IMR-90 (cell line): ENCODE results near the gene RIN1. TPM values are rescaled to one million over a fixed set of nuclear protein-coding genes. Genes with fewer than 3 reads are reported as not detected.

Source experiments
- ATAC-seq: fragments of 200-7000 bp; cut with Tn5 transposase; 2 replicates; pipeline ENCODE4 v1.9.1; 2020; ENCODE audit warnings: low read depth, mild to moderate bottlenecking, moderate library complexity
- BruUV-seq: library from RNA; stranded (reverse); fragments of 400-500 nt; replicated peaks from 2 replicates; lab custom pipeline; 2021; lab: Mats Ljungman, UMichigan
- CTCF ChIA-PET: fragments of 300-600 bp; formaldehyde crosslinking; extraction: SDS; loops from one replicate; lab custom pipeline; 2021; ENCODE audit warnings: antibody characterized with exemption; lab: Yijun Ruan, JAX
- POLR2A ChIA-PET: fragments of 300-600 bp; sonication (Branson Sonifier 250); formaldehyde crosslinking; loops from one replicate; lab custom pipeline; 2022; ENCODE audit warnings: antibody characterized with exemption; ENCODE audit not compliant: unreplicated experiment; lab: Charles Lee
- DNase-seq: peaks from one replicate; pipeline ENCODE4 v3.0.0; 2013
- H2AFZ ChIP-seq: replicated peaks from 2 replicates; pipeline ENCODE3; 2013; ENCODE audit warnings: low read length, mild to moderate bottlenecking; ENCODE audit not compliant: poor library complexity
- H2AK5ac ChIP-seq: 2 replicates; pipeline ENCODE4 v1.6.1; 2013; ENCODE audit warnings: low read depth, low read length, inconsistent platforms
- H2AK9ac ChIP-seq: replicated peaks from 2 replicates; pipeline ENCODE3; 2013; ENCODE audit warnings: mild to moderate bottlenecking, low read depth, low read length, moderate library complexity; ENCODE audit not compliant: poor library complexity
- H2BK120ac ChIP-seq: 2 replicates; pipeline ENCODE4 v1.6.1; 2013; ENCODE audit warnings: low read depth, low read length, inconsistent platforms
- H2BK15ac ChIP-seq: 3 replicates; pipeline ENCODE4 v1.6.1; 2013; ENCODE audit warnings: low read depth, low read length, inconsistent platforms
- H2BK20ac ChIP-seq: 2 replicates; pipeline ENCODE4 v1.6.1; 2013; ENCODE audit warnings: low read depth, mild to moderate bottlenecking, inconsistent platforms, low read length, moderate library complexity
- H2BK5ac ChIP-seq: 2 replicates; pipeline ENCODE4 v1.6.1; 2013; ENCODE audit warnings: mild to moderate bottlenecking, low read depth, low read length, inconsistent platforms; ENCODE audit not compliant: poor library complexity, severe bottlenecking
- H3K14ac ChIP-seq: replicated peaks from 2 replicates; pipeline ENCODE4 v1.6.1; 2013; ENCODE audit warnings: low read depth, low read length, inconsistent platforms
- H3K18ac ChIP-seq: 2 replicates; pipeline ENCODE4 v1.6.1; 2013; ENCODE audit warnings: low read depth, low read length, control low read depth
- H3K23ac ChIP-seq: 2 replicates; pipeline ENCODE4 v1.6.1; 2013; ENCODE audit warnings: low read depth, low read length, inconsistent platforms
- H3K27ac ChIP-seq: 2 replicates; pipeline ENCODE4 v1.5.1; 2013; ENCODE audit warnings: mild to moderate bottlenecking, control low read depth, low read length; ENCODE audit not compliant: insufficient read depth
- H3K27me3 ChIP-seq: 2 replicates; pipeline ENCODE4 v1.6.1; 2013; ENCODE audit warnings: low read length; ENCODE audit not compliant: control insufficient read depth, insufficient read depth
- H3K36me3 ChIP-seq: 2 replicates; pipeline ENCODE4 v1.6.1; 2013; ENCODE audit warnings: low read length, mixed read lengths; ENCODE audit not compliant: control insufficient read depth, insufficient read depth
- H3K4ac ChIP-seq: 2 replicates; pipeline ENCODE4 v1.6.1; 2013; ENCODE audit warnings: low read depth, low read length, inconsistent platforms
- H3K4me1 ChIP-seq: 2 replicates; pipeline ENCODE4 v1.6.1; 2013; ENCODE audit warnings: low read length, mixed read lengths; ENCODE audit not compliant: control insufficient read depth, insufficient read depth
- H3K4me2 ChIP-seq: 2 replicates; pipeline ENCODE4 v1.6.1; 2013; ENCODE audit warnings: low read depth, mild to moderate bottlenecking, control low read depth, low read length, moderate library complexity
- H3K4me3 ChIP-seq: 2 replicates; pipeline ENCODE4 v1.5.1; 2013; ENCODE audit warnings: low read depth, mild to moderate bottlenecking, control low read depth, low read length, moderate library complexity; ENCODE audit not compliant: insufficient read depth
- H3K56ac ChIP-seq: 2 replicates; pipeline ENCODE4 v1.6.1; 2013; ENCODE audit warnings: low read length, inconsistent platforms; ENCODE audit not compliant: insufficient read depth; ENCODE audit errors: extremely low read depth
- H3K79me1 ChIP-seq, 2 experiments: 2 replicates each; pipeline ENCODE4 v1.6.1; 2013; ENCODE audit warnings: low read length in 2 of 2, inconsistent platforms in 1 of 2, low read depth in 1 of 2
- H3K9ac ChIP-seq: 2 replicates; pipeline ENCODE4 v1.6.1; 2013; ENCODE audit warnings: low read depth, low read length, control low read depth
- H3K9me1 ChIP-seq: 2 replicates; pipeline ENCODE4 v1.6.1; 2013; ENCODE audit warnings: low read length, inconsistent platforms; ENCODE audit not compliant: insufficient read depth
- H3K9me3 ChIP-seq: 2 replicates; pipeline ENCODE4 v1.6.1; 2013; ENCODE audit warnings: low read length; ENCODE audit not compliant: control insufficient read depth, insufficient read depth
- H4K20me1 ChIP-seq: 2 replicates; pipeline ENCODE4 v1.6.1; 2013; ENCODE audit warnings: low read length, inconsistent platforms; ENCODE audit not compliant: insufficient read depth
- H4K5ac ChIP-seq: 2 replicates; pipeline ENCODE4 v1.6.1; 2013; ENCODE audit warnings: mild to moderate bottlenecking, low read depth, low read length, control low read depth
- H4K8ac ChIP-seq, 2 experiments: 2 replicates each; pipeline ENCODE4 v1.6.1; 2013; ENCODE audit warnings: low read depth in 2 of 2, low read length in 2 of 2, control low read depth in 1 of 2, inconsistent platforms in 1 of 2
- H4K91ac ChIP-seq: 2 replicates; pipeline ENCODE4 v1.6.1; 2013; ENCODE audit warnings: low read depth, low read length, inconsistent platforms; ENCODE audit not compliant: insufficient read depth
- BHLHE40 ChIP-seq: fragments of 150-350 bp; IDR thresholded peaks from 2 replicates; pipeline ENCODE4 v1.6.1; 2016; ENCODE audit warnings: mild to moderate bottlenecking, low read depth, low read length
- MAFK ChIP-seq: IDR thresholded peaks from 2 replicates; pipeline ENCODE4 v1.6.1; 2012; ENCODE audit warnings: low read depth, low read length, improper control_type of control experiment
- MXI1 ChIP-seq: IDR thresholded peaks from 2 replicates; pipeline ENCODE4 v1.6.1; 2012; ENCODE audit warnings: low read depth, mild to moderate bottlenecking, low read length, moderate library complexity, borderline replicate concordance
- POLR2A ChIP-seq: IDR thresholded peaks from 2 replicates; pipeline ENCODE4 v1.6.1; 2012; ENCODE audit warnings: mild to moderate bottlenecking, low read depth, low read length
- RAD21 ChIP-seq: IDR thresholded peaks from 2 replicates; pipeline ENCODE4 v1.6.1; 2012; ENCODE audit warnings: low read length, improper control_type of control experiment
- RCOR1 ChIP-seq: IDR thresholded peaks from 2 replicates; pipeline ENCODE4 v1.6.1; 2012; ENCODE audit warnings: mild to moderate bottlenecking, low read length, improper control_type of control experiment; ENCODE audit not compliant: insufficient replicate concordance
- USF2 ChIP-seq: fragments of 150-350 bp; IDR thresholded peaks from 2 replicates; pipeline ENCODE4 v1.6.1; 2017; ENCODE audit warnings: mild to moderate bottlenecking, antibody characterized with exemption, low read length, low read depth
- WGBS, 2 experiments: methylation state at CpG; one replicate each; pipeline versions ENCODE4 v1.1.5 to v1.1.7; 2013; ENCODE audit warnings: missing lambda C conversion rate in 2 of 2; ENCODE audit not compliant: insufficient read length in 1 of 2; ENCODE audit errors: extremely low coverage in 2 of 2; 5-methylcytosine and 5-hydroxymethylcytosine counted together
- dilution Hi-C: fragments of 300-500 bp; cut with HindIII; formaldehyde crosslinking; loops from one replicate; pipeline ENCODE4 v1.14.3; 2018; ENCODE audit warnings: low sequenced_read_pairs; ENCODE audit not compliant: unreplicated experiment
- in situ Hi-C: fragments of 300-500 bp; cut with MboI; formaldehyde crosslinking; loops from 3 replicates; pipeline ENCODE4 v1.14.3; 2019; ENCODE audit warnings: low sequenced_read_pairs, inconsistent platforms, mixed read lengths
- intact Hi-C: fragments of 100-400 bp; cut with micrococcal nuclease; formaldehyde crosslinking; loops from 2 replicates; pipeline ENCODE4 v1.10.0; 2022
- polyA plus RNA-seq, 3 experiments: library from polyadenylated mRNA; depleted of rRNA; stranded (reverse); fragments of >200 nt; gene quantifications; 2 replicates each; pipeline ENCODE4 v1.2.3, GENCODE V29; 2012; ENCODE audit warnings: low replicate concordance in 1 of 3
- total RNA-seq: library from RNA; depleted of rRNA; stranded (reverse); fragments of >200 nt; gene quantifications from 2 replicates; pipeline ENCODE4 v1.2.3, GENCODE V29; 2012
- TF ChIP-seq, protein P1 (sequence below): conservative IDR thresholded peaks from 2 replicates; pipeline ENCODE4 v1.5.1; 2012; ENCODE audit warnings: mild to moderate bottlenecking, low read depth, low read length, improper control_type of control experiment

The RIN1 gene
- total and polyA plus RNA-seq, 2 of the 4 experiments (the other 2 are of a cell fraction): 9.9 to 20.8 TPM

DNA sequence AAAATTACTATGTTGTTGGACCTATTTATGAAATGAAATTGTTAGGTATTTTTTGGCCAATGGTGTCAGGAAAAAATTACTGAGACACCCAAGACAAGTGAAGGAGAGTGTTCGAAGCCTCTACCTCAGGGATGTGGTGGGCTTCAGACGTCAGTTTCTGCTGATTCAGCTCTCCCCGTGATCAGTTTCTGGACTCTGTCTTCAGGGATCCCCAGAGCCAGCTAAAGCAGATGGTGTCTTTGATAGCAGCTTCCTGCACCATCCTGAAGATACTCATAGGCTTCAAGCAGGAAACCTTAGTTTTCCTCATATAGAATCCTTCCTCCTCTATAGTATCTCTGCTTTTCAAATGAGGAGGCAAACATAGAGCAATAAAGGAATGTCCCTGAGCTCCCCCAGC lies 26.8 kb downstream of the RIN1 start:
- Histone ChIP-seq H4K8ac (no peak overlapping the region), H3K4me3 (no peak overlapping the region), H2AFZ (no peak overlapping the region), H4K91ac (no peak overlapping the region), H3K27ac (no peak overlapping the region), H3K4me1 (peaks cover 3% of the 10 kb centered on the region; the same call in 1 of the 2 replicates), H3K79me1 (peaks cover 0 to 10% of the 10 kb centered on the region in 2 experiments; a peak in 1 of 4 replicates), H3K56ac (no peak overlapping the region), H3K23ac (no peak overlapping the region), H4K20me1 (peaks cover 16% of the 10 kb centered on the region), H3K9me1 (no peaks in the 10 kb centered on the region), H2BK20ac (no peak overlapping the region), H2BK5ac (no peak overlapping the region), H4K5ac (no peak overlapping the region), H3K9ac (no peak overlapping the region), H2BK120ac (no peak overlapping the region), H3K36me3 (no peaks in the 10 kb centered on the region), H3K27me3 (peaks cover 12% of the 10 kb centered on the region), H3K9me3 (no peaks in the 10 kb centered on the region), H2AK9ac (no peak overlapping the region), H3K4me2 (no peak overlapping the region), H2AK5ac (no peak overlapping the region), H3K18ac (no peak overlapping the region), H2BK15ac (no peak overlapping the region), H3K14ac (no peak overlapping the region), H3K4ac (no peak overlapping the region)
- no peak for ATAC-seq
- dilution Hi-C loops: no loop called here
- in situ Hi-C loops: loop anchor here (5.0 kb wide), 1 partner anchor 78 kb away; no protein-coding TSS in a partner anchor
- intact Hi-C loops: no loop called here
- DNase-seq: no peak
- 50% methylated on average over 1 of the region's 3 CpGs; no CpG with 5 or more reads in 1 of the 2 experiments for WGBS, 2 experiments
- ChIA-PET CTCF (interaction anchor here (1.5 kb wide), 1 partner anchor 26 kb away, joined by 4 read pairs; the partner anchor contains the start of gene RIN1), POLR2A (interaction anchor here (1.3 kb wide), 1 partner anchor 18 kb away, joined by 4 read pairs; no protein-coding TSS in a partner anchor)
- no TSS peak for BruUV-seq
- TF ChIP-seq BHLHE40 (no peak), POLR2A (no peak), USF2 (no peak), MAFK (peak; percentile 68), MXI1 (no peak), RCOR1 (no peak), RAD21 (no peak)
- TF ChIP-seq, protein P1, sequence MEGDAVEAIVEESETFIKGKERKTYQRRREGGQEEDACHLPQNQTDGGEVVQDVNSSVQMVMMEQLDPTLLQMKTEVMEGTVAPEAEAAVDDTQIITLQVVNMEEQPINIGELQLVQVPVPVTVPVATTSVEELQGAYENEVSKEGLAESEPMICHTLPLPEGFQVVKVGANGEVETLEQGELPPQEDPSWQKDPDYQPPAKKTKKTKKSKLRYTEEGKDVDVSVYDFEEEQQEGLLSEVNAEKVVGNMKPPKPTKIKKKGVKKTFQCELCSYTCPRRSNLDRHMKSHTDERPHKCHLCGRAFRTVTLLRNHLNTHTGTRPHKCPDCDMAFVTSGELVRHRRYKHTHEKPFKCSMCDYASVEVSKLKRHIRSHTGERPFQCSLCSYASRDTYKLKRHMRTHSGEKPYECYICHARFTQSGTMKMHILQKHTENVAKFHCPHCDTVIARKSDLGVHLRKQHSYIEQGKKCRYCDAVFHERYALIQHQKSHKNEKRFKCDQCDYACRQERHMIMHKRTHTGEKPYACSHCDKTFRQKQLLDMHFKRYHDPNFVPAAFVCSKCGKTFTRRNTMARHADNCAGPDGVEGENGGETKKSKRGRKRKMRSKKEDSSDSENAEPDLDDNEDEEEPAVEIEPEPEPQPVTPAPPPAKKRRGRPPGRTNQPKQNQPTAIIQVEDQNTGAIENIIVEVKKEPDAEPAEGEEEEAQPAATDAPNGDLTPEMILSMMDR: no peak
